K562 (cell line): ENCODE measurements around the gene UTS2R. TPM values are rescaled to one million over a fixed set of nuclear protein-coding genes. Genes with fewer than 3 reads are reported as not detected.

Experiments used
- ATAC-seq: fragments of 200-7000 bp; cut with Tn5 transposase; 3 replicates; pipeline ENCODE4 v1.9.1; 2020; ENCODE audit warnings: moderate library complexity
- BruUV-seq: library from RNA; stranded (reverse); fragments of 400-500 nt; replicated peaks from 2 replicates; lab custom pipeline; 2021; lab: Mats Ljungman, UMichigan
- CTCF ChIA-PET: fragments of 300-600 bp; formaldehyde crosslinking; extraction: SDS; loops from one replicate; lab custom pipeline; 2021; ENCODE audit warnings: low intra/inter-chr PET ratio; lab: Yijun Ruan, JAX
- POLR2A ChIA-PET: fragments of 300-600, 350-650 bp; sonication (Branson Sonifier 250); formaldehyde crosslinking; extraction: SDS; loops from one replicate; lab custom pipeline; 2021; ENCODE audit warnings: antibody characterized with exemption, inconsistent platforms; lab: Yijun Ruan, JAX
- DNase-seq, 4 experiments: peaks; one replicate each; pipeline versions ENCODE4 v3.0.0 to v3.0.0-alpha.2; 2011 to 2018; ENCODE audit warnings: low spot score in 3 of 4, mixed read lengths in 3 of 4; ENCODE audit errors: extremely low read depth in 1 of 4
- FAIRE-seq: peaks from 2 replicates; lab custom pipeline; 2011; peaks lifted over from hg19 to GRCh38; lab: Jason Lieb, UNC
- H2AFZ ChIP-seq: 2 replicates; pipeline ENCODE4 v1.6.0; 2011; ENCODE audit warnings: low read depth, low read length, control low read depth, inconsistent platforms
- H3K27ac ChIP-seq: fragments of 200-600 bp; 3 replicates; pipeline ENCODE4 v1.8.0; 2011; ENCODE audit warnings: low read depth, mild to moderate bottlenecking, control low read depth, inconsistent platforms, low read length, moderate library complexity, mixed read lengths; ENCODE audit errors: extremely low read depth
- H3K27me3 ChIP-seq, 2 experiments: fragments of 300-600 bp in 1 of 2; 2 replicates in 1 of 2; 3 replicates in 1 of 2; pipeline versions ENCODE4 v1.6.0 to v1.8.0; 2011; ENCODE audit warnings: inconsistent platforms in 2 of 2, low read length in 2 of 2, mild to moderate bottlenecking in 1 of 2, mixed read lengths in 1 of 2, moderate library complexity in 1 of 2; ENCODE audit not compliant: control insufficient read depth in 2 of 2, insufficient read depth in 2 of 2
- H3K36me3 ChIP-seq: fragments of 300-600 bp; 3 replicates; pipeline ENCODE4 v1.8.0; 2011; ENCODE audit warnings: mild to moderate bottlenecking, low read length, inconsistent platforms; ENCODE audit not compliant: control insufficient read depth, insufficient read depth
- H3K4me1 ChIP-seq, 2 experiments: fragments of 200-600 bp in 1 of 2; replicated peaks in 1 of 2; 2 replicates in 1 of 2; 3 replicates in 1 of 2; pipeline versions ENCODE4 v1.5.1 to v1.8.0; 2011; ENCODE audit warnings: inconsistent platforms in 2 of 2, low read length in 2 of 2, mild to moderate bottlenecking in 1 of 2, mixed read lengths in 1 of 2, moderate library complexity in 1 of 2; ENCODE audit not compliant: control insufficient read depth in 2 of 2, insufficient read depth in 2 of 2
- H3K4me2 ChIP-seq: 2 replicates; pipeline ENCODE4 v1.6.1; 2011; ENCODE audit warnings: low read length, control low read depth, inconsistent platforms, mixed read lengths; ENCODE audit not compliant: insufficient read depth
- H3K4me3 ChIP-seq: fragments of 200-600 bp; sonication (generic), shearing (Covaris generic); 2 replicates; pipeline ENCODE4 v1.5.1; 2016; ENCODE audit warnings: control low read depth, inconsistent platforms
- H3K79me2 ChIP-seq: fragments of 200-600 bp; 3 replicates; pipeline ENCODE4 v1.8.0; 2011; ENCODE audit warnings: low read length, inconsistent platforms; ENCODE audit not compliant: control insufficient read depth, insufficient read depth
- H3K9ac ChIP-seq, 2 experiments: 2 replicates each; pipeline versions ENCODE4 v1.6.0 to v1.6.1; 2011; ENCODE audit warnings: low read depth in 2 of 2, low read length in 2 of 2, control low read depth in 1 of 2, inconsistent platforms in 1 of 2, mild to moderate bottlenecking in 1 of 2, mixed read lengths in 1 of 2; ENCODE audit not compliant: insufficient read depth in 1 of 2
- H3K9me1 ChIP-seq: one replicate; pipeline ENCODE4 v1.6.0; 2011; ENCODE audit warnings: inconsistent platforms, mild to moderate bottlenecking, low read length, moderate library complexity; ENCODE audit not compliant: control insufficient read depth, insufficient read depth
- H3K9me3 ChIP-seq: replicated peaks from 2 replicates; pipeline ENCODE4 v1.5.1; 2011; ENCODE audit warnings: low read depth, low read length, inconsistent platforms; ENCODE audit not compliant: control insufficient read depth, insufficient read depth
- H4K20me1 ChIP-seq: replicated peaks from 2 replicates; pipeline ENCODE4 v1.6.1; 2011; ENCODE audit warnings: low read length, inconsistent platforms, mixed read lengths; ENCODE audit not compliant: control insufficient read depth, insufficient read depth
- EGR1 ChIP-seq: fragments of 450-650 bp; conservative IDR thresholded peaks from 2 replicates; pipeline ENCODE4 v1.6.1; 2017; ENCODE audit warnings: mild to moderate bottlenecking
- RBBP5 ChIP-seq: fragments of 200-600 bp; sonication (generic); IDR thresholded peaks from 2 replicates; pipeline ENCODE4 v1.6.1; 2012; ENCODE audit warnings: borderline replicate concordance, mild to moderate bottlenecking, low read length, control low read depth, inconsistent platforms; ENCODE audit not compliant: insufficient read depth, poor library complexity, severe bottlenecking
- ZBTB7A ChIP-seq: IDR thresholded peaks from 2 replicates; pipeline ENCODE4 v1.6.1; 2011; ENCODE audit warnings: low read depth, mild to moderate bottlenecking, low read length, moderate library complexity, borderline replicate concordance; ENCODE audit not compliant: control insufficient read depth
- WGBS: fragments of 100-300 bp; shearing (Covaris generic); methylation state at CpG from one replicate; pipeline ENCODE4 v1.1.6; 2016; ENCODE audit warnings: low coverage, mixed read lengths; ENCODE audit not compliant: insufficient coverage; ENCODE audit errors: missing lambda C conversion rate; 5-methylcytosine and 5-hydroxymethylcytosine counted together
- in situ Hi-C: fragments of 300-500 bp; cut with MboI; formaldehyde crosslinking; loops from 4 replicates; pipeline ENCODE4 v1.15.0; 2018; ENCODE audit warnings: inconsistent platforms, mixed read lengths
- intact Hi-C: fragments of 100-400 bp; cut with micrococcal nuclease; formaldehyde crosslinking; loops from 2 replicates; pipeline ENCODE4 v1.14.2; 2022
- polyA plus RNA-seq, 8 experiments: library from polyadenylated mRNA; depleted of rRNA in 4 of 8; stranded (reverse) in 5 of 8; unstranded in 3 of 8; fragments of >200 nt; fragmentation: Nextera tagmentation in 2 of 8; fragmentation: Illumina TruSeq in 1 of 8; extraction: Ambion mirVana in 2 of 8; extraction: Trizol in 1 of 8; gene quantifications; 2 replicates each; pipeline versions ENCODE4 v1.2.1 to v1.2.3, GENCODE V29; 2011 to 2014; ENCODE audit warnings: inconsistent platforms in 1 of 8, missing spikeins in 1 of 8
- total RNA-seq, 7 experiments: library from RNA; depleted of rRNA in 6 of 7; stranded (reverse); fragments of >200 nt in 6 of 7; fragmentation: Illumina TruSeq in 2 of 7; extraction: Trizol in 2 of 7; gene quantifications; 2 replicates each; pipeline versions ENCODE4 v1.2.1 to v1.2.3, GENCODE V29; 2011 to 2021; ENCODE audit warnings: low replicate concordance in 1 of 7
- TF ChIP-seq, protein P1 (sequence below): sonication (generic); formaldehyde crosslinking; IDR thresholded peaks from 2 replicates; pipeline ENCODE4 v1.8.1; 2023; ENCODE audit warnings: mild to moderate bottlenecking, missing genetic modification reagents
- TF ChIP-seq, protein P2 (sequence below), 3 experiments: IDR thresholded peaks in 2 of 3; conservative IDR thresholded peaks in 1 of 3; 2 replicates each; pipeline ENCODE4 v1.5.1; 2011 to 2012; ENCODE audit warnings: low read length in 3 of 3, mild to moderate bottlenecking in 3 of 3, control low read depth in 2 of 3, improper control_type of control experiment in 1 of 3, inconsistent platforms in 1 of 3, low read depth in 1 of 3, mixed read lengths in 1 of 3, moderate library complexity in 1 of 3; ENCODE audit not compliant: insufficient read depth in 2 of 3
- TF ChIP-seq, protein P3 (sequence below): sonication (generic); formaldehyde crosslinking; IDR thresholded peaks from 2 replicates; pipeline ENCODE4 v1.8.0; 2022; ENCODE audit warnings: missing genetic modification reagents, mild to moderate bottlenecking, moderate library complexity, borderline replicate concordance
- TF ChIP-seq, protein P4 (sequence below): fragments of 250-450 bp; sonication (Bioruptor Pico); IDR thresholded peaks from 2 replicates; pipeline ENCODE4 v1.5.0; 2021; ENCODE audit warnings: mild to moderate bottlenecking, borderline replicate concordance
- TF ChIP-seq, protein P5 (sequence below): sonication (generic); IDR thresholded peaks from 2 replicates; pipeline ENCODE4 v1.6.1; 2016

The UTS2R gene
- total and polyA plus RNA-seq, 9 of the 15 experiments (the other 6 are each of a cell fraction or from before 2014, with no cell fraction given), result 0.22 TPM; not detected in 8

DNA sequence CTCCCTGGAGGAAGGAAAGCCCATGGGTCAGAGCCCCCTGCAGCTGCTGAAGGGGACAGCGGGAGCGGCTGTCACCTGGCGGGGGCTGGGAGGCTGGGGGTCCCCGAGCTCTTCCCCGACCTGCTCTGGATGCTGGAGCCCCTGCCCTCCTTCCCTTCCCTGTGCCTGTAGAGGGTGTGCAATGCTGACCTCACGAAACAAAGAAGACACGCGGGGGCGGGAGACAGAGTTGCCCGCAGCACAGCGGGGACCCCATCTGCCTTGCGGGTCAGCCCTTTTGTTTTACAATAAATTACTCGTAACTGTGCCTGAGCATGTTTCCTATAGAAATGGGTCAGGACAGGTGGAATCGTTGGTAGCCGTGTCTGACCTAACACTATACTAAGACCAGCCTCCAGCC, 44.3 kb upstream of the UTS2R start:
- Histone ChIP-seq H3K79me2 (peaks cover under 1% of the 10 kb centered on the region; the same call in 1 of the 3 replicates), H3K4me1 (peaks cover 42 to 97% of the 10 kb centered on the region in 2 experiments), H3K9me1 (no peaks in the 10 kb centered on the region), H3K27me3 (no peaks in the 10 kb centered on the region), H4K20me1 (no peaks in the 10 kb centered on the region), H3K4me3 (no peak overlapping the region), H2AFZ (peak overlapping the region; percentile 44; the same call in 1 of the 2 replicates), H3K36me3 (no peaks in the 10 kb centered on the region), H3K4me2 (no peak overlapping the region), H3K9ac (peak overlapping the region in 1 of 2 experiments; percentile 72; a peak in 2 of 4 replicates), H3K27ac (no peak overlapping the region), H3K9me3 (no peaks in the 10 kb centered on the region)
- ChIA-PET CTCF (no interaction called here), POLR2A (interaction anchor here (0.6 kb wide), 1 partner anchor 12 kb away, joined by 3 read pairs; no protein-coding TSS in a partner anchor)
- DNase-seq (no peak), ATAC-seq (no peak), FAIRE-seq (no peak)
- intact Hi-C loops (no loop called here), in situ Hi-C loops (no loop called here)
- no TSS peak for BruUV-seq
- 26% methylated on average over 12 of the region's 15 CpGs for WGBS
- TF ChIP-seq, protein P1, sequence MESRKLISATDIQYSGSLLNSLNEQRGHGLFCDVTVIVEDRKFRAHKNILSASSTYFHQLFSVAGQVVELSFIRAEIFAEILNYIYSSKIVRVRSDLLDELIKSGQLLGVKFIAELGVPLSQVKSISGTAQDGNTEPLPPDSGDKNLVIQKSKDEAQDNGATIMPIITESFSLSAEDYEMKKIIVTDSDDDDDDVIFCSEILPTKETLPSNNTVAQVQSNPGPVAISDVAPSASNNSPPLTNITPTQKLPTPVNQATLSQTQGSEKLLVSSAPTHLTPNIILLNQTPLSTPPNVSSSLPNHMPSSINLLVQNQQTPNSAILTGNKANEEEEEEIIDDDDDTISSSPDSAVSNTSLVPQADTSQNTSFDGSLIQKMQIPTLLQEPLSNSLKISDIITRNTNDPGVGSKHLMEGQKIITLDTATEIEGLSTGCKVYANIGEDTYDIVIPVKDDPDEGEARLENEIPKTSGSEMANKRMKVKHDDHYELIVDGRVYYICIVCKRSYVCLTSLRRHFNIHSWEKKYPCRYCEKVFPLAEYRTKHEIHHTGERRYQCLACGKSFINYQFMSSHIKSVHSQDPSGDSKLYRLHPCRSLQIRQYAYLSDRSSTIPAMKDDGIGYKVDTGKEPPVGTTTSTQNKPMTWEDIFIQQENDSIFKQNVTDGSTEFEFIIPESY (CRISPR knock-in tag), result peak; percentile 89
- TF ChIP-seq EGR1 (peak; percentile 76), RBBP5 (no peak), ZBTB7A (peak; percentile 50; the same call in 1 of the 2 replicates)
- TF ChIP-seq, protein P2, sequence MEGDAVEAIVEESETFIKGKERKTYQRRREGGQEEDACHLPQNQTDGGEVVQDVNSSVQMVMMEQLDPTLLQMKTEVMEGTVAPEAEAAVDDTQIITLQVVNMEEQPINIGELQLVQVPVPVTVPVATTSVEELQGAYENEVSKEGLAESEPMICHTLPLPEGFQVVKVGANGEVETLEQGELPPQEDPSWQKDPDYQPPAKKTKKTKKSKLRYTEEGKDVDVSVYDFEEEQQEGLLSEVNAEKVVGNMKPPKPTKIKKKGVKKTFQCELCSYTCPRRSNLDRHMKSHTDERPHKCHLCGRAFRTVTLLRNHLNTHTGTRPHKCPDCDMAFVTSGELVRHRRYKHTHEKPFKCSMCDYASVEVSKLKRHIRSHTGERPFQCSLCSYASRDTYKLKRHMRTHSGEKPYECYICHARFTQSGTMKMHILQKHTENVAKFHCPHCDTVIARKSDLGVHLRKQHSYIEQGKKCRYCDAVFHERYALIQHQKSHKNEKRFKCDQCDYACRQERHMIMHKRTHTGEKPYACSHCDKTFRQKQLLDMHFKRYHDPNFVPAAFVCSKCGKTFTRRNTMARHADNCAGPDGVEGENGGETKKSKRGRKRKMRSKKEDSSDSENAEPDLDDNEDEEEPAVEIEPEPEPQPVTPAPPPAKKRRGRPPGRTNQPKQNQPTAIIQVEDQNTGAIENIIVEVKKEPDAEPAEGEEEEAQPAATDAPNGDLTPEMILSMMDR (IDR thresholded peaks at IDR 0.05 in 2 of 3, conservative IDR thresholded peaks at IDR 0.05 in 1 of 3; ENCODE audit: insufficient read depth in 2 of 3, low read depth in 1 of 3, low read length in 3 of 3), result 0 out of 6 replicates have a peak, but pooled peaks of 1 of the 3 experiments have one; percentile 3
- TF ChIP-seq, protein P3, sequence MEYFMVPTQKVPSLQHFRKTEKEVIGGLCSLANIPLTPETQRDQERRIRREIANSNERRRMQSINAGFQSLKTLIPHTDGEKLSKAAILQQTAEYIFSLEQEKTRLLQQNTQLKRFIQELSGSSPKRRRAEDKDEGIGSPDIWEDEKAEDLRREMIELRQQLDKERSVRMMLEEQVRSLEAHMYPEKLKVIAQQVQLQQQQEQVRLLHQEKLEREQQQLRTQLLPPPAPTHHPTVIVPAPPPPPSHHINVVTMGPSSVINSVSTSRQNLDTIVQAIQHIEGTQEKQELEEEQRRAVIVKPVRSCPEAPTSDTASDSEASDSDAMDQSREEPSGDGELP (CRISPR knock-in tag), result 0 out of 2 replicates have a peak, but pooled peaks have one; percentile 16
- TF ChIP-seq, protein P4, sequence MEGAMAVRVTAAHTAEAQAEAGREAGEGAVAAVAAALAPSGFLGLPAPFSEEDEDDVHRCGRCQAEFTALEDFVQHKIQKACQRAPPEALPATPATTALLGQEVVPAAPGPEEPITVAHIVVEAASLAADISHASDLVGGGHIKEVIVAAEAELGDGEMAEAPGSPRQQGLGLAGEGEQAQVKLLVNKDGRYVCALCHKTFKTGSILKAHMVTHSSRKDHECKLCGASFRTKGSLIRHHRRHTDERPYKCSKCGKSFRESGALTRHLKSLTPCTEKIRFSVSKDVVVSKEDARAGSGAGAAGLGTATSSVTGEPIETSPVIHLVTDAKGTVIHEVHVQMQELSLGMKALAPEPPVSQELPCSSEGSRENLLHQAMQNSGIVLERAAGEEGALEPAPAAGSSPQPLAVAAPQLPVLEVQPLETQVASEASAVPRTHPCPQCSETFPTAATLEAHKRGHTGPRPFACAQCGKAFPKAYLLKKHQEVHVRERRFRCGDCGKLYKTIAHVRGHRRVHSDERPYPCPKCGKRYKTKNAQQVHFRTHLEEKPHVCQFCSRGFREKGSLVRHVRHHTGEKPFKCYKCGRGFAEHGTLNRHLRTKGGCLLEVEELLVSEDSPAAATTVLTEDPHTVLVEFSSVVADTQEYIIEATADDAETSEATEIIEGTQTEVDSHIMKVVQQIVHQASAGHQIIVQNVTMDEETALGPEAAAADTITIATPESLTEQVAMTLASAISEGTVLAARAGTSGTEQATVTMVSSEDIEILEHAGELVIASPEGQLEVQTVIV (CRISPR knock-in tag), result no peak
- TF ChIP-seq, protein P5, sequence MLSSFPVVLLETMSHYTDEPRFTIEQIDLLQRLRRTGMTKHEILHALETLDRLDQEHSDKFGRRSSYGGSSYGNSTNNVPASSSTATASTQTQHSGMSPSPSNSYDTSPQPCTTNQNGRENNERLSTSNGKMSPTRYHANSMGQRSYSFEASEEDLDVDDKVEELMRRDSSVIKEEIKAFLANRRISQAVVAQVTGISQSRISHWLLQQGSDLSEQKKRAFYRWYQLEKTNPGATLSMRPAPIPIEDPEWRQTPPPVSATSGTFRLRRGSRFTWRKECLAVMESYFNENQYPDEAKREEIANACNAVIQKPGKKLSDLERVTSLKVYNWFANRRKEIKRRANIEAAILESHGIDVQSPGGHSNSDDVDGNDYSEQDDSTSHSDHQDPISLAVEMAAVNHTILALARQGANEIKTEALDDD, result no peak
